ENCODE data around the gene PLXDC1. TPM values are rescaled to one million over a fixed set of nuclear protein-coding genes. Genes with fewer than 3 reads are reported as not detected.

The PLXDC1 gene
- total RNA-seq, 2 donors from 2014 or later: 16.0 to 27.2 TPM

Other genes starting within 250 kb of the PLXDC1 start
- not detected for gene FBXO47, start 184.2 kb downstream of the PLXDC1 start, total RNA-seq
- gene ARL5C, start 14.5 kb upstream of the PLXDC1 start, total RNA-seq: not detected
- gene CACNB1, start 46.0 kb upstream of the PLXDC1 start, total RNA-seq: 10 to 100 TPM in 1 of 2 donors, 1 to 10 TPM in 1; 8.8 to 11.3 TPM
- 1,000 to 10,000 TPM; 1,084 to 1,135 TPM for gene RPL19, start 48.6 kb upstream of the PLXDC1 start, total RNA-seq
- 1 to 10 TPM in 1 of 2 donors, under 1 TPM in 1; 0.71 to 1.2 TPM for gene STAC2, start 74.3 kb upstream of the PLXDC1 start, total RNA-seq
- 10 to 100 TPM; 13.7 to 15.4 TPM for gene FBXL20, start 250.0 kb upstream of the PLXDC1 start, total RNA-seq

Measured in posterior vena cava (tissue), 2 donors.